GM12892 (cell line): ENCODE results near the gene CPSF3.

ENCODE experiments used
- POLR2A ChIP-seq: IDR thresholded peaks from 2 replicates; pipeline ENCODE4 v1.6.1; 2011; ENCODE audit warnings: low read depth, low read length, control low read depth
- POLR2AphosphoS5 ChIP-seq: IDR thresholded peaks from 2 replicates; pipeline ENCODE4 v1.6.1; 2011; ENCODE audit warnings: low read depth, low read length, control low read depth
- TAF1 ChIP-seq: IDR thresholded peaks from 2 replicates; pipeline ENCODE4 v1.6.1; 2011; ENCODE audit warnings: low read depth, mild to moderate bottlenecking, control low read depth, low read length, borderline replicate concordance

GRCh38 chr2:9419541-9419940, 3.9 kb upstream of the CPSF3 start:
- TF ChIP-seq POLR2A: no peak
- no peak for TF ChIP-seq POLR2AphosphoS5
- no peak for TF ChIP-seq TAF1
